ENCODE measurements around the gene TSPO2.

DNA sequence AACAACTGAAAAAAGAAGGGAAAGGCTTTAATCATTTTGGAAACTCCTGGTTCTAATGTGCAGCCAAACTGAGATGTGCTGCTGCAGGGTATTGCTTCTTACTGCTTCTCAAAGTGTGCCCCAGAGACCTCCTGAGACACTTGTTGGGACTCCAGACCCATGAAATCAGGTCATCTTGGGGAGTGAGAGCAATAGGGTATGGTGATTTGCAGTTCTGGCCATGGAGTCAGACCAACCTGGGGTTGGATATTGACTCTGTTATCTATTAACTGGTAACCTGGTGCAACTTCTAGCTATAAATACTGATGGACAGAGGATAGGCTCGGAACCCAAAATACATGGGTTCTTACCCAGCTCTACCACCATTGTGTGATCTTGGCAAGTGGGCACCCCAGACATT lies 3.8 kb downstream of the TSPO2 start:
- no peak for TF ChIP-seq ZNF274 (IDR thresholded peaks at IDR 0.05; ENCODE audit: low read depth, low read length)
- TF ChIP-seq YY1 (IDR thresholded peaks at IDR 0.05; ENCODE audit: insufficient read depth, insufficient read length): no peak
- no peak for TF ChIP-seq SUZ12 (IDR thresholded peaks at IDR 0.05; ENCODE audit: extremely low read depth, insufficient read depth, insufficient read length)

All from NT2/D1 (cell line).